Measurements from ENCODE around the gene CD22. TPM values are rescaled to one million over a fixed set of nuclear protein-coding genes. Genes with fewer than 3 reads are reported as not detected.

Gene CD22
- total and polyA plus RNA-seq, 8 donors: 0.32 to 2.1 (median 0.71) TPM

DNA sequence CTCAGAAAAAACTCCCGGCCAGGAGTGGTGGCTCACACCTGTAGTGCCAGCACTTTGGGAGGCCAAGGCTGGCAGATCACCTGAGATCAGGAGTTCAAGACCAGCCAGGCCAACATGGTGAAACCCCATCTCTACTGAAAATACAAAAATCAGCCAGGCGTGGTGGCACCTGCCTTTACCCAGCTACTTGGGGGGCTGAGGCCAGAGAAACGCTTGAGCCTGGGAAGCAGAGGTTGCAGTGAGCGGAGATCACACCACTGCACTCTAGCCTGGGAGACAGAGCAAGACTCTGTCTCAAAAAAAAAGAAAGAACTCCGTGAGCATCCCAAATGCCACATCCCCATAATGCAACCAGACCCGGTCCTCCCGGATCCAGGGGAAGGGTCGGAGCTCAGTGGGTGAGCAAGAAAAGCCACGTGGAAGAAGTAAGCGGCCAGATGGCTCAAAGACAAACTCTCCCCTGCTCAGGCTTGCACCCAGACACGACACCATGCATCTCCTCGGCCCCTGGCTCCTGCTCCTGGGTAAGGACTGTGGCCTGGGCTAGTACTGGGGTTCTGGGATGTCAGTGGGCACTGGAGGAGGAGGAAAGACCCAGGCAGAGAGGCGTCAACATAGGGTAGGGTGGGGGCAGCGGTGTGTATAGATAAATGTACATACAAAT is 2.7 kb downstream of the CD22 start:
- H3K4me3 ChIP-seq: no peak overlapping the region
- DNase-seq (no peak), FAIRE-seq (no peak), ATAC-seq (no peak)
- 73 to 80% methylated on average over 14 of the region's 14 CpGs for WGBS, 2 donors
- no peak overlapping the region for H3K27ac ChIP-seq
- H3K27me3 ChIP-seq: no peaks in the 10 kb centered on the region
- no peak for TF ChIP-seq CTCF (IDR thresholded peaks at IDR 0.05)
- H3K36me3 ChIP-seq: no peaks in the 10 kb centered on the region
- H3K4me1 ChIP-seq: no peaks in the 10 kb centered on the region
- no peaks in the 10 kb centered on the region for H3K9me3 ChIP-seq
- intact Hi-C loops (cut with DNase I): no loop called here

DNA sequence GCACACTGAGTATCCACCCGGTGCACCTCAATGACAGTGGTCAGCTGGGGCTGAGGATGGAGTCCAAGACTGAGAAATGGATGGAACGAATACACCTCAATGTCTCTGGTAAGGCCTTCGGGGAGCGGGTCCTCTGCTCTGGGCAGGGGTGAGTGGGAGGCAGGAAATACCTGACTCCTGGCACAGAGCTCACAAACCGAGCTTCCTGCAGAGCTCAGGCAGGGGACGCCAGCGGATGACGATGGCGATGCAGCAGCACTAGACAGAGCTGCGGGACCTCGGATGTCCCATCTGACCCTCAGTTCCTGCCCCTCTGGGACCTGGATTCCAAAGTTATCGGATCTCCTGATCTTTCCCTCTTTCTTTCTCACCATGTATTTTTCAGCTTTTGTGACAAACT is 3.8 kb downstream of the CD22 start:
- H3K4me3 ChIP-seq: no peak overlapping the region
- FAIRE-seq: no peak
- H3K36me3 ChIP-seq: no peaks in the 10 kb centered on the region
- TF ChIP-seq CTCF (IDR thresholded peaks at IDR 0.05): no peak
- ATAC-seq: no peak
- no peak for DNase-seq
- no peak overlapping the region for H3K27ac ChIP-seq
- H3K4me1 ChIP-seq: no peaks in the 10 kb centered on the region
- intact Hi-C loops (cut with DNase I): no loop called here
- WGBS, 2 donors: 73 to 84% methylated on average over 12 of the region's 12 CpGs
- no peaks in the 10 kb centered on the region for H3K27me3 ChIP-seq
- H3K9me3 ChIP-seq: no peaks in the 10 kb centered on the region

GRCh38 chr19:35334144-35334753 is 5.3 kb downstream of the CD22 start:
- Histone ChIP-seq H3K4me3 (no peak overlapping the region), H3K36me3 (no peaks in the 10 kb centered on the region), H3K27ac (no peak overlapping the region), H3K27me3 (no peaks in the 10 kb centered on the region), H3K4me1 (no peaks in the 10 kb centered on the region), H3K9me3 (no peaks in the 10 kb centered on the region)
- no peak for FAIRE-seq
- intact Hi-C loops (cut with DNase I): no loop called here
- TF ChIP-seq CTCF (IDR thresholded peaks at IDR 0.05): no peak
- 68 to 76% methylated on average over 10 of the region's 10 CpGs for WGBS, 2 donors
- ATAC-seq: no peak
- DNase-seq: no peak

DNA sequence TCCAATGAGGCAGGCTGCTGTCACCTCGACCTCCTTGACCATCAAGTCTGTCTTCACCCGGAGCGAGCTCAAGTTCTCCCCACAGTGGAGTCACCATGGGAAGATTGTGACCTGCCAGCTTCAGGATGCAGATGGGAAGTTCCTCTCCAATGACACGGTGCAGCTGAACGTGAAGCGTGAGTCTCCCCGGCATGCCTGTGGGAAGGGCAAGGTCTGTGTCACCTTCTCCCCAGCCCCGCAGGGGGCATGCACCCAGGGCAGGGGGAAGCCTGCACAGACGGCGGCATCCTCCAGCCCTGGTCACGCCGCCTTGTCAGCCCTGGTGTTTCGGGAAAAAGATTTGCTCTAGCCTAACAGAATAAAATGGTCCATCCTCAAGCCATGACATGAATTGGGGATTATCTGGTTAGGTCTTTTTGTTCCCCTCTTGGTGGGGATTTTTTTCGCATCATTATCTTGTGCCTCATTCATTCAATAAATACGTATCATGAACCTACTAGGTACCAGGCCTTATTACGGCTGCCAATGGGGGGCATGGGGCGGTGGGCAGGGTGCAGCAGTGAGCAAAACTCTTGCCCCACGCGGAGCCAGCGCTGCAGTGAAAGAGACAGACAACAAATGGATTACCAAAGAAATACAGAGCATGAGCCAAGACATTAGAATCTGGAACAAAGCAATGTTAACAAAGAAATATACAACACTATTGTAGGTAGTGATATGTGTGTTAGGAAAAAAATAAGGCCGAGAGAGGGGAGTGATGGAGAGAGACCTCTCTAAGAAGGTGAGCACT is 7.4 kb downstream of the CD22 start:
- no peak for DNase-seq
- Histone ChIP-seq H3K36me3 (no peaks in the 10 kb centered on the region), H3K4me1 (no peaks in the 10 kb centered on the region), H3K27ac (no peak overlapping the region), H3K27me3 (no peaks in the 10 kb centered on the region), H3K9me3 (no peaks in the 10 kb centered on the region), H3K4me3 (no peak overlapping the region)
- intact Hi-C loops (cut with DNase I): no loop called here
- FAIRE-seq: no peak
- no peak for TF ChIP-seq CTCF (IDR thresholded peaks at IDR 0.05)
- 76 to 77% methylated on average over 21 of the region's 21 CpGs for WGBS, 2 donors
- no peak for ATAC-seq

Measured in pancreas (tissue), 10 donors.